IPS-NIHi7 (cell line): ENCODE results near the gene GDA.
A peak's percentile ranks its signal among the peaks of the same experiment; 100 is the strongest.
"Not testable (repeated sequence)": the region's sequence is repeated elsewhere in the genome, so short reads cannot be mapped to it uniquely, and the experiment has no call there.

Source experiments
- DNase-seq: peaks from one replicate; pipeline ENCODE4 v3.0.0; 2012; ENCODE audit warnings: mixed read lengths; ENCODE audit errors: extremely low spot score

GDA gene

DNA sequence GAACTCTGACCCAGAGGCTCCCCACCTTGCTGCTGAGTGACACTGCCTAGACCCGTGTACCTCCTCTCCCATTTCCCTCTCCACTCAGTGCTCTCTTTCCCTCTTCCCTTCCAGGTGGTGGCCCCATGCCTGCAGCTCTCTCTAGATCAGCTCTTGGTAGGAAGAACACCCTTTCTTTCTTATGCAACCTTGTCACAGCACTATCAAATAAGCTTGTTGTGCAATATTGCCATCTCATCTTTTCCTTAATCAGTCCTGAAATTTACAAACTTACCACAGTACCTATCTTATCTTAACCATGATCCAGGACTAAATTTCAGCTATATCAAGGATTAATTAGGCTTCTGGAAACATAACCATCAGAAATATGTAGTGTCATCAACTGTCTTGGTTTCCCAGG, 127.2 kb downstream of the GDA start:
- DNase-seq, result no peak

DNA sequence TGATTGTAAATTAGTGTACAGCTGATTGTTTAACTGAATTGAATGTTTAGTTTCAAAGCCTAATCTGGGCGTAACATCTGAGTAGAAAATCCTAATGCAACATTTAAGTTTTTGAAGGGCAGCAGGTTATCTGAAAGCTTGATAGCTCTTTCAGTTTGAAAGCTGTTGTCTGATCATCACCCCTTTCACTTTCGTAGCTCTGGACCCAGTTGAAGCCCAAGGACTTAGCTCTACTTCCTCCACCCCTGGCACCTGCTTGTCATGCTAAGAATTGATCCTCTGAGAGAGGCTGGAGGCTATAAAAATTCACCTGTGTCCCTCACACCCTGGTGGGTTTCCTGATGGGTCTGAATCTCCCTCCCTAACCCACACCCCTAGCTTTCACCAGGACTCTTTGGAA, 129.7 kb downstream of the GDA start:
- no peak for DNase-seq

DNA sequence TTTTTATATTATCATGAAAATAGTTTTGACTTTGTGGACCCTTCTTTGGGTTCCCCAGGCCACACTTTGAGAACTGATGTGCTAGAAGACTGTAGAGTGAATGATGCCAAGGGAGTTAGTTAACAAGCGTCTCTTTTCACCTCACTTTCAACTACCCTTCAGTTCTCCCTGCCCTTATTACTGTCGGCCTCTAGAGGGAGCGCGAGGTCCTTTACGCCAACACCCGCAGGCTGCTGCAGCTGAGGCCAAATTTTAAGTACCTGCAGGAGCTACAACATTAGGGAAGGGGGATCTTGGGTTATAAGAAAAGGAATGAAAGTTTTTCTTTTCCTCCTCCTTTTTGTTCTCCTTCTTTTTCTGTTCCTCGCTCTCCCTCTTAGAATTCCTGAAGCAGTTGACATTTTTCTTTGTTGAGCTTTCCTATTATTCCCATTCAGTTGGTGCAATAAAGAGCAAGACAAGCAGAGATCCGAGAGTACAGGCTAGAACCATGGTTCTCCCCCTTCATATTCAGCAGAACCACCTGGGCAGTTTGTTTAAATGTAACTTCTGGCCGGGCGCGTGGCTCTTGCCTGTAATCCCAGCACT, 131.8 kb downstream of the GDA start:
- DNase-seq, result peak; percentile 81

DNA sequence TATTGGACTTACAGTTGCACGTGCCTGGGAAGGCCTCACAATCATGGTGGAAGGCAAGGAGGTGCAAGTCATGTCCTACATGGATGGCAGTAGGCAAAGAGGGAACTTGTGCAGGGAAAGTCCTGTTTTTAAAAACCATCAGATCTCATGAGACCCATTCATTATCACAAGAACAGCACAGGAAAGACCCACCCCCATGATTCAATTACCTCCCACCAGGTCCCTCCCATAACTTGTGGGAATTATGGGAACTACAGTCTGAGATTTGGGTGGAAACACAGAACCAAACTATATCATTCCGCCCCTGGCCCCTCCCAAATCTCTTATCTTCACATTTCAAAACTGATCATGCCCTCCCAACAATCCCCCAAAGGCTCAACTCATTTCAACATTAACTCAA, 140.2 kb downstream of the GDA start:
- DNase-seq, result no peak

DNA sequence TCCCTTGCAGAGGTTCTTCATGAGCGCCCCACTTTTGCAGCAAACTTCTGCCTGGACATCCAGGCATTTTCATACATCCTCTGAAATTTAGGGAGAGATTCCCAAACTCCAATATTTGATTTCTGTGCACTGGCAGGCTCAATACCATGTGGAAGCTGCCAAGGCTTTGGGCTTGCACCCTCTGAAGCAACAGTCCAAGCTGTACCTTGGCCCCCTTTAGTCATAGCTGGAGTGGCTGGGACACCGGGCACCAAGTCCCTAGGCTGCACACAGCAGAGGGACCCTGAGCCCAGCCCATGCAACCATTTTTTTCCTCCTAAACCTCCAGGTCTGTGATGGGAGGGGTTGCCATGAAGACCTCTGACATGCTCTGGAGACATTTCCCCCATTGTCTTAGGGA, 141.1 kb downstream of the GDA start:
- DNase-seq, result no peak

DNA sequence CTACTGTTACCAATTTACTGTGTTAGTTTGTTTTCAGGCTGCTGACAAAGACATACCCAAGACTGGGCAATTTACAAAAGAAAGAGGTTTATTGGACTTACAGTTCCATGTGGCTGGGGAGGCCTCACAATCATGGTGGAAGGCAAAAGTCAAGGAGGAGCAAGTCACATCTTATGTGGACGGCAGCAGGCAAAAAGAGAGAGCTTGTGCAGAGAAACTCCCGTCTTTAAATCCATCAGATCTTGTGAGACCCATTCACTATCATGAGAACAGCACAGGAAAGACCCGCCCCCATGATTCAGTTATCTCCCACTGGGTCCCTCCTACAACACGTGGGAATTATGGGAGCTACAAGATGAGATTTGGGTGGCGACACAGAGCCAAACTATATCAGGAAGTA, 142.3 kb downstream of the GDA start:
- DNase-seq, result not testable (repeated sequence)

DNA sequence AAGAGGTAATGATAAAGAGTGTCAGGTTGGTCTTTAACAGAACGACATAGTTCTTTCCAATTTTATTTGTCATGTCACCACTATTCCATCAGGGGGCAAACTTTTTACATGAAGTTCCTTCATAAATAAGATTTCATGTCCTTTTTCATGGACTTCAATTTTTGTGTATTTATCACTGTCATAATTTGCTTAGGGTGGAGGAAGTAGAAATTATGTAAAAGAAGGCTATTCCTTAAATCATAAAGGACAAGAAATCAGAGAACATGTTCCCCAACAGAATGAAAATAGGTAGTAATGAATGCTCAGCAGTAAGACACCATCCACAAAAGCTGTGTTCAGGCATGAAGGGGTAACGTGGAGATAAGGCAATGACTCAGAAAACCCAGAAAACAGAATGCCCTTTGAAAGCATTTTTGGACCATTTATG, 143.0 kb downstream of the GDA start:
- no peak for DNase-seq

DNA sequence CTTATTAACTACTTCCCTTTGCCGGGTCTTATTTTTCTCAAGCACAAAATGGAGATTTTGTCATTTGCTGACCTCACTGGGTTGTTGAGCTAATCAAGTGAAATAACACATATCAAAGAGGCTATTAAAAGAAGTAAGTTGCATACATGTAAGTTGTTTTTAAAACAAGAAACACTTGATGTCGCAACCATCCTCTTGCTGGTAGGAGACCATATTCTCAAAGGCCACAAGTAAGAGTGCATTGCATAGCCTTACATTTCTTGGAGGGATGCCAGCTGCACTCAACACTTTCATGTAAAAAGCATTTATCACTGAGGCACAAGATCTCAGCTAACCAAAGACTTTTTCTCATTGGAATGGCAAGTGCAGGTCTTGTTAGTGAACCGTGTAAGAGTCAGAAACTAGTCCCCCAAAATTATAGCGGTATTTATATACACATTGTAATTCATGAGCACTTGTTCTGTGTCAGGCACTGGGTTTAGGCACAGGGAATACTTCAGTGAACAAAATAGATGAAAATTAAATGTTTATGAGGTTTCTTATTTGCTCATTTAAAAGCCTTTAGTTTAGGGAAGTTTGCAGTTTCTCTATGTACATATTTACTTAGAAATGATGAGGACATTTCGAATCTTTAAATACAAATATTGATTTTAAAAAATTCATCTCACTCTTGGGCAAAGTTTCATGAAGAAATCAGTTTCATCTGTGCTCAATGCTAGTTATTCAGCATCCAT, 143.8 kb downstream of the GDA start:
- no peak for DNase-seq

DNA sequence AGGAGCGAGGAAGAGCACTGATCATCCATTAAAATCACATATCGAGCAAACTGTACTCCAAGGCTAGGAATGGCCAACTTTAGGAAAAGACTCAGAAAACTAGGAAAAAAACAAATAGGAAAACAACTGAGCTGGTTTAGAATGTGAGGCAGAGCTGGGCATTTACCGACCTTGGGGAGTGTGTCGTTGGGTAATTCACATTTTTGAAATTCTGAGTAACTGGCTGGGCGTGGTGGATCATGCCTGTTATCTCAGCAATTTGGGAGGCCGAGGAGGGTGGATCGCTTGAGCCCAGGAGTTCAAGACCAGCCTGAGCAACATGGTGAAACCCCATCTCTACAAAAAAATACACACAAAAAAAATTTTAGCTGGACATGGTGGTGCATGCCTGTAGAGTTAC, 145.7 kb downstream of the GDA start:
- no peak for DNase-seq

DNA sequence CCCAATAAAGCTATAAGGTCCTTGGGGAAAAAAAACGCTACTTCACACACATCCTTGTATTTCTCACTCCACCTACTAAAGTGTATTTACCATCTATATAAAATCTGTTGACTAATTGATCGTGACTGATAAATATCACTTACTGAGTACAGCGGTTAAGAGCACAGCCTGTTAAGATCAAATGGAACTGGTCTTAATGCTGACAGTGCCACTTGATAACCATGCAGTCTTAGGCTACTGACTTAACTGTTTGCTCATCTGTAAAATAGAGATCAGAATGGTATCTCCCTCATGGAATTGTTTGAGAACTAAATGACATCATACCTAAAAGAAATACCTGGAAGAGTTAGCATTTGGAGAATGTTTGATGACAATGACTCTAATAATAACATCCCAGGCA, 148.3 kb downstream of the GDA start:
- DNase-seq, result no peak

DNA sequence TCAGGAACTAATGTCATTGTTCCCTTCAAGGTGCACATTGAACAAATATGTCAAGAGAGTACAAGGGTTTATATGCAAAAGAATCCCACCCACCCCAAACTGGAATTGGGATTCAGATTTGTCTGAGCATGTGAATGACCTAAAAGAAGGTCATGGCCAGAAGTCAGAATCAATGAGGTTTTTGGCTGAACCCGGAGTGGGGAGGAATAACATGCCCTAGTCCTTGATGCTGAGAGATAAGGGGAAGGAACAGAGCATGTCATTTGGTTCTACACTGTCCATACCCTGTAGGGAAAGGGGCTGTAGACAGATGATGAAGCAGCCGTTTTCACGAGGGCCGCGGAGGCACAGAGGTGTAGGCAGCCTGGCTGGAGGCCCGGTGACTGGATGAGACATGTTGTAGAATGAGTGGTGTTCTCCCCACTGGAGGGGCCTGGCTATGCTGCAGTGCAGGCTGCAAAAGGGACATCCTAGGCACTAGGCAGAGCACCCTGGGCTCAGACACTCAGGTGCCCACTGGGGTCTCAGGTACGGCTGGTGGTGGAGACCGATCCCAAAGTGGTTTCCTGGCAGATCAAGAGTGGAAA, 149.9 kb downstream of the GDA start:
- no peak for DNase-seq

DNA sequence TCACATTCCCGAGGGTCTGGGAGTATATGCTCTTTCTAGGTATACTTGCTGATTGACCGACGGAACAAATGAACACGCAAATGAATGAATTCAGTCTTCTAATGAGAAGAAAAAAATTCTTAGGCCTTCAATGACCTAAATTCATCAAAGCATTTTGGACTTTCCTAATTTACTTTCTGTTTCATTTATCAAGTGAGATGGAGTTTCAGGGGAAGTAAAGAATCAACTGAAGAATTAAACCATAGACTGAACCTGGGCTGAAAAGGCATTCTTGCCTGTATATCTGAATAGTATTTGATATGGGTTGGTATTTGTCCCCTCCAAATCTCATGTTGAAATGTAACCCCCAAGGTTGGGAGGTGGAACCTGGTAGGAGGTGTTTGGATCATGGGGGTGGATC, 151.6 kb downstream of the GDA start:
- no peak for DNase-seq
